IMR-90 (cell line): ENCODE measurements around the gene PRKRA. TPM values are rescaled to one million over a fixed set of nuclear protein-coding genes. Genes with fewer than 3 reads are reported as not detected.
A peak's percentile ranks its signal among the peaks of the same experiment; 100 is the strongest.

Experiments
- ATAC-seq: fragments of 200-7000 bp; cut with Tn5 transposase; 2 replicates; pipeline ENCODE4 v1.9.1; 2020; ENCODE audit warnings: low read depth, mild to moderate bottlenecking, moderate library complexity
- BruUV-seq: library from RNA; stranded (reverse); fragments of 400-500 nt; replicated peaks from 2 replicates; lab custom pipeline; 2021; lab: Mats Ljungman, UMichigan
- CTCF ChIA-PET: fragments of 300-600 bp; formaldehyde crosslinking; extraction: SDS; loops from one replicate; lab custom pipeline; 2021; ENCODE audit warnings: antibody characterized with exemption; lab: Yijun Ruan, JAX
- POLR2A ChIA-PET: fragments of 300-600 bp; sonication (Branson Sonifier 250); formaldehyde crosslinking; loops from one replicate; lab custom pipeline; 2022; ENCODE audit warnings: antibody characterized with exemption; ENCODE audit not compliant: unreplicated experiment; lab: Charles Lee
- DNase-seq: peaks from one replicate; pipeline ENCODE4 v3.0.0; 2013
- H2AFZ ChIP-seq: replicated peaks from 2 replicates; pipeline ENCODE3; 2013; ENCODE audit warnings: low read length, mild to moderate bottlenecking; ENCODE audit not compliant: poor library complexity
- H2AK5ac ChIP-seq: 2 replicates; pipeline ENCODE4 v1.6.1; 2013; ENCODE audit warnings: low read depth, low read length, inconsistent platforms
- H2AK9ac ChIP-seq: replicated peaks from 2 replicates; pipeline ENCODE3; 2013; ENCODE audit warnings: mild to moderate bottlenecking, low read depth, low read length, moderate library complexity; ENCODE audit not compliant: poor library complexity
- H2BK120ac ChIP-seq: 2 replicates; pipeline ENCODE4 v1.6.1; 2013; ENCODE audit warnings: low read depth, low read length, inconsistent platforms
- H2BK15ac ChIP-seq: 3 replicates; pipeline ENCODE4 v1.6.1; 2013; ENCODE audit warnings: low read depth, low read length, inconsistent platforms
- H2BK20ac ChIP-seq: 2 replicates; pipeline ENCODE4 v1.6.1; 2013; ENCODE audit warnings: low read depth, mild to moderate bottlenecking, inconsistent platforms, low read length, moderate library complexity
- H2BK5ac ChIP-seq: 2 replicates; pipeline ENCODE4 v1.6.1; 2013; ENCODE audit warnings: mild to moderate bottlenecking, low read depth, low read length, inconsistent platforms; ENCODE audit not compliant: poor library complexity, severe bottlenecking
- H3K14ac ChIP-seq: replicated peaks from 2 replicates; pipeline ENCODE4 v1.6.1; 2013; ENCODE audit warnings: low read depth, low read length, inconsistent platforms
- H3K18ac ChIP-seq: 2 replicates; pipeline ENCODE4 v1.6.1; 2013; ENCODE audit warnings: low read depth, low read length, control low read depth
- H3K23ac ChIP-seq: 2 replicates; pipeline ENCODE4 v1.6.1; 2013; ENCODE audit warnings: low read depth, low read length, inconsistent platforms
- H3K27ac ChIP-seq: 2 replicates; pipeline ENCODE4 v1.5.1; 2013; ENCODE audit warnings: mild to moderate bottlenecking, control low read depth, low read length; ENCODE audit not compliant: insufficient read depth
- H3K27me3 ChIP-seq: 2 replicates; pipeline ENCODE4 v1.6.1; 2013; ENCODE audit warnings: low read length; ENCODE audit not compliant: control insufficient read depth, insufficient read depth
- H3K36me3 ChIP-seq: 2 replicates; pipeline ENCODE4 v1.6.1; 2013; ENCODE audit warnings: low read length, mixed read lengths; ENCODE audit not compliant: control insufficient read depth, insufficient read depth
- H3K4ac ChIP-seq: 2 replicates; pipeline ENCODE4 v1.6.1; 2013; ENCODE audit warnings: low read depth, low read length, inconsistent platforms
- H3K4me1 ChIP-seq: 2 replicates; pipeline ENCODE4 v1.6.1; 2013; ENCODE audit warnings: low read length, mixed read lengths; ENCODE audit not compliant: control insufficient read depth, insufficient read depth
- H3K4me2 ChIP-seq: 2 replicates; pipeline ENCODE4 v1.6.1; 2013; ENCODE audit warnings: low read depth, mild to moderate bottlenecking, control low read depth, low read length, moderate library complexity
- H3K4me3 ChIP-seq: 2 replicates; pipeline ENCODE4 v1.5.1; 2013; ENCODE audit warnings: low read depth, mild to moderate bottlenecking, control low read depth, low read length, moderate library complexity; ENCODE audit not compliant: insufficient read depth
- H3K56ac ChIP-seq: 2 replicates; pipeline ENCODE4 v1.6.1; 2013; ENCODE audit warnings: low read length, inconsistent platforms; ENCODE audit not compliant: insufficient read depth; ENCODE audit errors: extremely low read depth
- H3K79me1 ChIP-seq, 2 experiments: 2 replicates each; pipeline ENCODE4 v1.6.1; 2013; ENCODE audit warnings: low read length in 2 of 2, inconsistent platforms in 1 of 2, low read depth in 1 of 2
- H3K9ac ChIP-seq: 2 replicates; pipeline ENCODE4 v1.6.1; 2013; ENCODE audit warnings: low read depth, low read length, control low read depth
- H3K9me1 ChIP-seq: 2 replicates; pipeline ENCODE4 v1.6.1; 2013; ENCODE audit warnings: low read length, inconsistent platforms; ENCODE audit not compliant: insufficient read depth
- H3K9me3 ChIP-seq: 2 replicates; pipeline ENCODE4 v1.6.1; 2013; ENCODE audit warnings: low read length; ENCODE audit not compliant: control insufficient read depth, insufficient read depth
- H4K20me1 ChIP-seq: 2 replicates; pipeline ENCODE4 v1.6.1; 2013; ENCODE audit warnings: low read length, inconsistent platforms; ENCODE audit not compliant: insufficient read depth
- H4K5ac ChIP-seq: 2 replicates; pipeline ENCODE4 v1.6.1; 2013; ENCODE audit warnings: mild to moderate bottlenecking, low read depth, low read length, control low read depth
- H4K8ac ChIP-seq, 2 experiments: 2 replicates each; pipeline ENCODE4 v1.6.1; 2013; ENCODE audit warnings: low read depth in 2 of 2, low read length in 2 of 2, control low read depth in 1 of 2, inconsistent platforms in 1 of 2
- H4K91ac ChIP-seq: 2 replicates; pipeline ENCODE4 v1.6.1; 2013; ENCODE audit warnings: low read depth, low read length, inconsistent platforms; ENCODE audit not compliant: insufficient read depth
- BHLHE40 ChIP-seq: fragments of 150-350 bp; IDR thresholded peaks from 2 replicates; pipeline ENCODE4 v1.6.1; 2016; ENCODE audit warnings: mild to moderate bottlenecking, low read depth, low read length
- CEBPB ChIP-seq: IDR thresholded peaks from 2 replicates; pipeline ENCODE4 v1.6.1; 2012; ENCODE audit warnings: low read depth, low read length, improper control_type of control experiment
- CHD1 ChIP-seq: IDR thresholded peaks from 2 replicates; pipeline ENCODE4 v1.6.1; 2012; ENCODE audit warnings: low read depth, low read length, improper control_type of control experiment
- CTCF ChIP-seq: conservative IDR thresholded peaks from 2 replicates; pipeline ENCODE4 v1.5.1; 2012; ENCODE audit warnings: mild to moderate bottlenecking, low read depth, low read length, improper control_type of control experiment
- FOS ChIP-seq: fragments of 150-350 bp; IDR thresholded peaks from 2 replicates; pipeline ENCODE4 v1.6.1; 2016; ENCODE audit warnings: low read depth, low read length
- MAFK ChIP-seq: IDR thresholded peaks from 2 replicates; pipeline ENCODE4 v1.6.1; 2012; ENCODE audit warnings: low read depth, low read length, improper control_type of control experiment
- MAZ ChIP-seq: IDR thresholded peaks from 2 replicates; pipeline ENCODE4 v1.6.1; 2012; ENCODE audit warnings: low read depth, mild to moderate bottlenecking, low read length, improper control_type of control experiment, moderate library complexity, borderline replicate concordance
- NFE2L2 ChIP-seq: fragments of 150-350 bp; IDR thresholded peaks from 2 replicates; pipeline ENCODE4 v1.6.1; 2016; ENCODE audit warnings: low read depth, mild to moderate bottlenecking, low read length
- POLR2A ChIP-seq: IDR thresholded peaks from 2 replicates; pipeline ENCODE4 v1.6.1; 2012; ENCODE audit warnings: mild to moderate bottlenecking, low read depth, low read length
- RCOR1 ChIP-seq: IDR thresholded peaks from 2 replicates; pipeline ENCODE4 v1.6.1; 2012; ENCODE audit warnings: mild to moderate bottlenecking, low read length, improper control_type of control experiment; ENCODE audit not compliant: insufficient replicate concordance
- RFX5 ChIP-seq: IDR thresholded peaks from 2 replicates; pipeline ENCODE4 v1.8.0; 2012; ENCODE audit warnings: low read depth, mild to moderate bottlenecking, low read length, moderate library complexity
- SMC3 ChIP-seq: fragments of 150-350 bp; IDR thresholded peaks from 2 replicates; pipeline ENCODE4 v1.6.1; 2016; ENCODE audit warnings: low read depth, mild to moderate bottlenecking, antibody characterized with exemption, low read length, moderate library complexity
- USF2 ChIP-seq: fragments of 150-350 bp; IDR thresholded peaks from 2 replicates; pipeline ENCODE4 v1.6.1; 2017; ENCODE audit warnings: mild to moderate bottlenecking, antibody characterized with exemption, low read length, low read depth
- WGBS, 2 experiments: methylation state at CpG; one replicate each; pipeline versions ENCODE4 v1.1.5 to v1.1.7; 2013; ENCODE audit warnings: missing lambda C conversion rate in 2 of 2; ENCODE audit not compliant: insufficient read length in 1 of 2; ENCODE audit errors: extremely low coverage in 2 of 2; 5-methylcytosine and 5-hydroxymethylcytosine counted together
- dilution Hi-C: fragments of 300-500 bp; cut with HindIII; formaldehyde crosslinking; loops from one replicate; pipeline ENCODE4 v1.14.3; 2018; ENCODE audit warnings: low sequenced_read_pairs; ENCODE audit not compliant: unreplicated experiment
- in situ Hi-C: fragments of 300-500 bp; cut with MboI; formaldehyde crosslinking; loops from 3 replicates; pipeline ENCODE4 v1.14.3; 2019; ENCODE audit warnings: low sequenced_read_pairs, inconsistent platforms, mixed read lengths
- intact Hi-C: fragments of 100-400 bp; cut with micrococcal nuclease; formaldehyde crosslinking; loops from 2 replicates; pipeline ENCODE4 v1.10.0; 2022
- polyA plus RNA-seq, 3 experiments: library from polyadenylated mRNA; depleted of rRNA; stranded (reverse); fragments of >200 nt; gene quantifications; 2 replicates each; pipeline ENCODE4 v1.2.3, GENCODE V29; 2012; ENCODE audit warnings: low replicate concordance in 1 of 3
- total RNA-seq: library from RNA; depleted of rRNA; stranded (reverse); fragments of >200 nt; gene quantifications from 2 replicates; pipeline ENCODE4 v1.2.3, GENCODE V29; 2012

PRKRA gene
- total and polyA plus RNA-seq, 2 of the 4 experiments (the other 2 are of a cell fraction) = 39.5 to 53.6 TPM

GRCh38 chr2:178414266-178415247, 36.4 kb downstream of the PRKRA start:
- Histone ChIP-seq H2AK9ac (no peak overlapping the region), H3K18ac (no peak overlapping the region; the same call in 1 of the 2 replicates), H4K8ac (peak overlapping the region; percentile 84 to 97), H3K36me3 (no peaks in the 10 kb centered on the region), H2BK15ac (no peak overlapping the region), H3K27me3 (no peaks in the 10 kb centered on the region), H3K9me1 (no peaks in the 10 kb centered on the region; the same call in 1 of the 2 replicates), H3K27ac (no peak overlapping the region), H3K4me1 (0 out of 2 replicates have a peak, but pooled peaks cover 2% of the 10 kb centered on the region), H4K91ac (0 out of 2 replicates have a peak overlapping the region, but pooled peaks have one; percentile 3), H3K4ac (peak overlapping the region; percentile 88; the same call in 1 of the 2 replicates), H3K14ac (peak overlapping the region; percentile 87; the same call in 1 of the 2 replicates), H3K56ac (peak overlapping the region; percentile 64), H3K9ac (peak overlapping the region; percentile 94; the same call in 1 of the 2 replicates), H2AFZ (peak overlapping the region; percentile 67), H4K5ac (no peak overlapping the region), H3K79me1 (peaks cover 2 to 21% of the 10 kb centered on the region in 2 experiments; a peak in 3 of 4 replicates), H2BK5ac (peak overlapping the region; percentile 89), H2AK5ac (no peak overlapping the region), H3K9me3 (no peaks in the 10 kb centered on the region), H2BK20ac (no peak overlapping the region), H3K4me3 (peak overlapping the region; percentile 65), H4K20me1 (no peaks in the 10 kb centered on the region), H2BK120ac (0 out of 2 replicates have a peak overlapping the region, but pooled peaks have one; percentile 91), H3K23ac (peak overlapping the region; percentile 70), H3K4me2 (peak overlapping the region; percentile 89)
- CTCF ChIA-PET = interaction anchor here (0.6 to 1.6 kb wide), 29 partner anchors 9 to 415 kb away, joined by 3 to 11 read pairs (median 4); no protein-coding TSS in a partner anchor
- in situ Hi-C loops = loop anchor here (5.0 kb wide), 1 partner anchor 282 kb away; no protein-coding TSS in a partner anchor
- WGBS, 2 experiments = 0% methylated on average over 2 of the region's 21 CpGs; no CpG with 5 or more reads in 1 of the 2 experiments
- ATAC-seq = peak; percentile 87
- intact Hi-C loops = loop anchor here (1.0 to 2.0 kb wide), 4 partner anchors 108 to 302 kb away; partner anchors contain the start of genes OSBPL6 and RBM45
- DNase-seq = peak; percentile 94
- POLR2A ChIA-PET = no interaction called here
- BruUV-seq = no TSS peak
- dilution Hi-C loops = no loop called here
- TF ChIP-seq MAZ = peak; percentile 44; the same call in 1 of the 2 replicates
- TF ChIP-seq POLR2A = no peak; the same call in 1 of the 2 replicates
- peak; percentile 96 for TF ChIP-seq CEBPB
- TF ChIP-seq SMC3 = peak; percentile 88
- peak; percentile 95 for TF ChIP-seq CTCF
- 0 out of 2 replicates have a peak, but pooled peaks have one; percentile 34 for TF ChIP-seq USF2
- TF ChIP-seq NFE2L2 = no peak
- no peak for TF ChIP-seq FOS
- peak; percentile 8; the same call in 1 of the 2 replicates for TF ChIP-seq MAFK
- TF ChIP-seq BHLHE40 = no peak
- TF ChIP-seq RFX5 = no peak
- TF ChIP-seq CHD1 = 0 out of 2 replicates have a peak, but pooled peaks have one; percentile 45
- no peak for TF ChIP-seq RCOR1
